ENCODE data around the gene STX18. TPM values are rescaled to one million over a fixed set of nuclear protein-coding genes. Genes with fewer than 3 reads are reported as not detected.

The STX18 gene
- total and polyA plus RNA-seq, 2 experiments from 2014 or later = 15.9 to 18.1 TPM

DNA sequence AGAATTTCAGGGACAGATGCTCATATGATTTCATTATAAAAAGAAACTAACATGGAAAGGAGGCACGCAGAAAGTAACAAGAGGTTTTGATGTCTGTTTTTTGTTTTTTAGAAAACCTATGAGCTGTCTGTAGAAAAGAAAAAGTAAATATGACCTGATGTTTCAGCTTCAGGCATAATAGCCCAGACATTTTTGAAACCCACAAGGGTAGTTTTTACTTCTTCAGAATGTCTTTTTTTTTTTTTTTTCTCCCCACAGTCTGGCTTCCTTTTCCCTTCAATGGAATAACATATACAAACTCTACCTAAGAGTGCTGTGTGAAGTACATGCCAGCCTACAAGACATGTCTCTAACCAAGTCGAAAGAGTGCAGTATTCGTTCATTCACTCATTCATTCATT is 18.3 kb upstream of the STX18 start:
- Mint-ChIP-seq H3K27ac (no peak overlapping the region), H3K4me3 (no peak overlapping the region), H3K9me3 (no peaks in the 10 kb centered on the region), H3K4me1 (no peaks in the 10 kb centered on the region), H3K36me3 (ENCODE audit: low read depth) (peaks cover 19% of the 10 kb centered on the region), H3K27me3 (ENCODE audit: insufficient read depth, low read depth, poor library complexity) (peaks cover 8% of the 10 kb centered on the region)
- H3K4me3 ChIP-seq = no peak overlapping the region
- no peaks in the 10 kb centered on the region for H3K27me3 ChIP-seq (ENCODE audit: insufficient read depth)
- no peak overlapping the region for H3K4me2 ChIP-seq
- no peaks in the 10 kb centered on the region for H3K79me2 ChIP-seq (replicated peaks; ENCODE audit: insufficient read depth)
- DNase-seq (ENCODE audit: low spot score) (no peak), ATAC-seq (no peak)
- H2AFZ ChIP-seq = no peak overlapping the region
- H4K20me1 ChIP-seq (replicated peaks; ENCODE audit: insufficient read depth) = peaks cover 26% of the 10 kb centered on the region
- H3K27ac ChIP-seq (ENCODE audit: low read depth) = no peak overlapping the region
- H3K9me2 ChIP-seq (ENCODE audit: insufficient read depth) = no peaks in the 10 kb centered on the region
- no peaks in the 10 kb centered on the region for H3K36me3 ChIP-seq (ENCODE audit: insufficient read depth)
- H3F3A ChIP-seq (replicated peaks; ENCODE audit: low read depth) = no peaks in the 10 kb centered on the region
- no peaks in the 10 kb centered on the region for H3K4me1 ChIP-seq (ENCODE audit: insufficient read depth)
- TF ChIP-seq STAT1 (IDR thresholded peaks at IDR 0.05; ENCODE audit: unreplicated experiment) (no peak), POLR2AphosphoS5 (IDR thresholded peaks at IDR 0.05; ENCODE audit: low read depth) (no peak), CREB1 (CRISPR knock-in tag; IDR thresholded peaks at IDR 0.05; ENCODE audit: low read depth) (no peak), JUNB (IDR thresholded peaks at IDR 0.05; ENCODE audit: unreplicated experiment) (no peak)
- TF ChIP-seq, protein P1, sequence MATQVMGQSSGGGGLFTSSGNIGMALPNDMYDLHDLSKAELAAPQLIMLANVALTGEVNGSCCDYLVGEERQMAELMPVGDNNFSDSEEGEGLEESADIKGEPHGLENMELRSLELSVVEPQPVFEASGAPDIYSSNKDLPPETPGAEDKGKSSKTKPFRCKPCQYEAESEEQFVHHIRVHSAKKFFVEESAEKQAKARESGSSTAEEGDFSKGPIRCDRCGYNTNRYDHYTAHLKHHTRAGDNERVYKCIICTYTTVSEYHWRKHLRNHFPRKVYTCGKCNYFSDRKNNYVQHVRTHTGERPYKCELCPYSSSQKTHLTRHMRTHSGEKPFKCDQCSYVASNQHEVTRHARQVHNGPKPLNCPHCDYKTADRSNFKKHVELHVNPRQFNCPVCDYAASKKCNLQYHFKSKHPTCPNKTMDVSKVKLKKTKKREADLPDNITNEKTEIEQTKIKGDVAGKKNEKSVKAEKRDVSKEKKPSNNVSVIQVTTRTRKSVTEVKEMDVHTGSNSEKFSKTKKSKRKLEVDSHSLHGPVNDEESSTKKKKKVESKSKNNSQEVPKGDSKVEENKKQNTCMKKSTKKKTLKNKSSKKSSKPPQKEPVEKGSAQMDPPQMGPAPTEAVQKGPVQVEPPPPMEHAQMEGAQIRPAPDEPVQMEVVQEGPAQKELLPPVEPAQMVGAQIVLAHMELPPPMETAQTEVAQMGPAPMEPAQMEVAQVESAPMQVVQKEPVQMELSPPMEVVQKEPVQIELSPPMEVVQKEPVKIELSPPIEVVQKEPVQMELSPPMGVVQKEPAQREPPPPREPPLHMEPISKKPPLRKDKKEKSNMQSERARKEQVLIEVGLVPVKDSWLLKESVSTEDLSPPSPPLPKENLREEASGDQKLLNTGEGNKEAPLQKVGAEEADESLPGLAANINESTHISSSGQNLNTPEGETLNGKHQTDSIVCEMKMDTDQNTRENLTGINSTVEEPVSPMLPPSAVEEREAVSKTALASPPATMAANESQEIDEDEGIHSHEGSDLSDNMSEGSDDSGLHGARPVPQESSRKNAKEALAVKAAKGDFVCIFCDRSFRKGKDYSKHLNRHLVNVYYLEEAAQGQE (IDR thresholded peaks at IDR 0.05; ENCODE audit: unreplicated experiment) = no peak
- TF ChIP-seq, protein P2, sequence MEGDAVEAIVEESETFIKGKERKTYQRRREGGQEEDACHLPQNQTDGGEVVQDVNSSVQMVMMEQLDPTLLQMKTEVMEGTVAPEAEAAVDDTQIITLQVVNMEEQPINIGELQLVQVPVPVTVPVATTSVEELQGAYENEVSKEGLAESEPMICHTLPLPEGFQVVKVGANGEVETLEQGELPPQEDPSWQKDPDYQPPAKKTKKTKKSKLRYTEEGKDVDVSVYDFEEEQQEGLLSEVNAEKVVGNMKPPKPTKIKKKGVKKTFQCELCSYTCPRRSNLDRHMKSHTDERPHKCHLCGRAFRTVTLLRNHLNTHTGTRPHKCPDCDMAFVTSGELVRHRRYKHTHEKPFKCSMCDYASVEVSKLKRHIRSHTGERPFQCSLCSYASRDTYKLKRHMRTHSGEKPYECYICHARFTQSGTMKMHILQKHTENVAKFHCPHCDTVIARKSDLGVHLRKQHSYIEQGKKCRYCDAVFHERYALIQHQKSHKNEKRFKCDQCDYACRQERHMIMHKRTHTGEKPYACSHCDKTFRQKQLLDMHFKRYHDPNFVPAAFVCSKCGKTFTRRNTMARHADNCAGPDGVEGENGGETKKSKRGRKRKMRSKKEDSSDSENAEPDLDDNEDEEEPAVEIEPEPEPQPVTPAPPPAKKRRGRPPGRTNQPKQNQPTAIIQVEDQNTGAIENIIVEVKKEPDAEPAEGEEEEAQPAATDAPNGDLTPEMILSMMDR (conservative IDR thresholded peaks at IDR 0.05; ENCODE audit: low read depth in 2 of 2) = no peak

DNA sequence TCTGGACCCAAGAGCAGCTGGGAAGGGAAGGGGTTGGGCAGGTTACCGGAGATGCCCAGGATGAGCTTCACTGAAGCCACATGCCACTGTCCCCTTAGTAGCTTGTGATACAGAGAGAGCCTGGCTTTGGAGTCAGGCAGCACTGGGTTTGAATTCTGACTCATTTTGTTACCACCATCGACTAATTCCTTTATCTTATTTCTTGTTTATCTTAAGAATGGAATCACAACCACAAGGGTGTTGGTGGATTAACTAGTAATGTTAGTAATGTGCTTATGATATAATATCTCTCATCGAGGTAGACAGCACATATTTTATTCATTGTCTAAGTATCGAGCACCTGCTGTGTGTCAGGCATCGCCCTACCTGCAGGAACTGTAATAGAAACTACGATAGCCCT is 17.7 kb upstream of the STX18 start:
- H2AFZ ChIP-seq = no peak overlapping the region
- H3K9me2 ChIP-seq (ENCODE audit: insufficient read depth) = no peaks in the 10 kb centered on the region
- no peaks in the 10 kb centered on the region for H3K27me3 ChIP-seq (ENCODE audit: insufficient read depth)
- H3K27ac Mint-ChIP-seq = no peak overlapping the region
- DNase-seq (ENCODE audit: low spot score) (no peak), ATAC-seq (no peak)
- H3K79me2 ChIP-seq (replicated peaks; ENCODE audit: insufficient read depth) = no peaks in the 10 kb centered on the region
- no peaks in the 10 kb centered on the region for H3K4me1 Mint-ChIP-seq
- H3K9me3 Mint-ChIP-seq = no peaks in the 10 kb centered on the region
- peaks cover 26% of the 10 kb centered on the region for H4K20me1 ChIP-seq (replicated peaks; ENCODE audit: insufficient read depth)
- peaks cover 18% of the 10 kb centered on the region for H3K36me3 Mint-ChIP-seq (ENCODE audit: low read depth)
- no peaks in the 10 kb centered on the region for H3K36me3 ChIP-seq (ENCODE audit: insufficient read depth)
- peaks cover 8% of the 10 kb centered on the region for H3K27me3 Mint-ChIP-seq (ENCODE audit: insufficient read depth, low read depth, poor library complexity)
- no peaks in the 10 kb centered on the region for H3K4me1 ChIP-seq (ENCODE audit: insufficient read depth)
- no peak overlapping the region for H3K27ac ChIP-seq (ENCODE audit: low read depth)
- no peak overlapping the region for H3K4me3 Mint-ChIP-seq
- no peaks in the 10 kb centered on the region for H3F3A ChIP-seq (replicated peaks; ENCODE audit: low read depth)
- no peak overlapping the region for H3K4me3 ChIP-seq
- H3K4me2 ChIP-seq = no peak overlapping the region
- no peak for TF ChIP-seq CREB1 (CRISPR knock-in tag; IDR thresholded peaks at IDR 0.05; ENCODE audit: low read depth)
- no peak for TF ChIP-seq ZNF114 (CRISPR knock-in tag; IDR thresholded peaks at IDR 0.05)
- TF ChIP-seq, protein P3, sequence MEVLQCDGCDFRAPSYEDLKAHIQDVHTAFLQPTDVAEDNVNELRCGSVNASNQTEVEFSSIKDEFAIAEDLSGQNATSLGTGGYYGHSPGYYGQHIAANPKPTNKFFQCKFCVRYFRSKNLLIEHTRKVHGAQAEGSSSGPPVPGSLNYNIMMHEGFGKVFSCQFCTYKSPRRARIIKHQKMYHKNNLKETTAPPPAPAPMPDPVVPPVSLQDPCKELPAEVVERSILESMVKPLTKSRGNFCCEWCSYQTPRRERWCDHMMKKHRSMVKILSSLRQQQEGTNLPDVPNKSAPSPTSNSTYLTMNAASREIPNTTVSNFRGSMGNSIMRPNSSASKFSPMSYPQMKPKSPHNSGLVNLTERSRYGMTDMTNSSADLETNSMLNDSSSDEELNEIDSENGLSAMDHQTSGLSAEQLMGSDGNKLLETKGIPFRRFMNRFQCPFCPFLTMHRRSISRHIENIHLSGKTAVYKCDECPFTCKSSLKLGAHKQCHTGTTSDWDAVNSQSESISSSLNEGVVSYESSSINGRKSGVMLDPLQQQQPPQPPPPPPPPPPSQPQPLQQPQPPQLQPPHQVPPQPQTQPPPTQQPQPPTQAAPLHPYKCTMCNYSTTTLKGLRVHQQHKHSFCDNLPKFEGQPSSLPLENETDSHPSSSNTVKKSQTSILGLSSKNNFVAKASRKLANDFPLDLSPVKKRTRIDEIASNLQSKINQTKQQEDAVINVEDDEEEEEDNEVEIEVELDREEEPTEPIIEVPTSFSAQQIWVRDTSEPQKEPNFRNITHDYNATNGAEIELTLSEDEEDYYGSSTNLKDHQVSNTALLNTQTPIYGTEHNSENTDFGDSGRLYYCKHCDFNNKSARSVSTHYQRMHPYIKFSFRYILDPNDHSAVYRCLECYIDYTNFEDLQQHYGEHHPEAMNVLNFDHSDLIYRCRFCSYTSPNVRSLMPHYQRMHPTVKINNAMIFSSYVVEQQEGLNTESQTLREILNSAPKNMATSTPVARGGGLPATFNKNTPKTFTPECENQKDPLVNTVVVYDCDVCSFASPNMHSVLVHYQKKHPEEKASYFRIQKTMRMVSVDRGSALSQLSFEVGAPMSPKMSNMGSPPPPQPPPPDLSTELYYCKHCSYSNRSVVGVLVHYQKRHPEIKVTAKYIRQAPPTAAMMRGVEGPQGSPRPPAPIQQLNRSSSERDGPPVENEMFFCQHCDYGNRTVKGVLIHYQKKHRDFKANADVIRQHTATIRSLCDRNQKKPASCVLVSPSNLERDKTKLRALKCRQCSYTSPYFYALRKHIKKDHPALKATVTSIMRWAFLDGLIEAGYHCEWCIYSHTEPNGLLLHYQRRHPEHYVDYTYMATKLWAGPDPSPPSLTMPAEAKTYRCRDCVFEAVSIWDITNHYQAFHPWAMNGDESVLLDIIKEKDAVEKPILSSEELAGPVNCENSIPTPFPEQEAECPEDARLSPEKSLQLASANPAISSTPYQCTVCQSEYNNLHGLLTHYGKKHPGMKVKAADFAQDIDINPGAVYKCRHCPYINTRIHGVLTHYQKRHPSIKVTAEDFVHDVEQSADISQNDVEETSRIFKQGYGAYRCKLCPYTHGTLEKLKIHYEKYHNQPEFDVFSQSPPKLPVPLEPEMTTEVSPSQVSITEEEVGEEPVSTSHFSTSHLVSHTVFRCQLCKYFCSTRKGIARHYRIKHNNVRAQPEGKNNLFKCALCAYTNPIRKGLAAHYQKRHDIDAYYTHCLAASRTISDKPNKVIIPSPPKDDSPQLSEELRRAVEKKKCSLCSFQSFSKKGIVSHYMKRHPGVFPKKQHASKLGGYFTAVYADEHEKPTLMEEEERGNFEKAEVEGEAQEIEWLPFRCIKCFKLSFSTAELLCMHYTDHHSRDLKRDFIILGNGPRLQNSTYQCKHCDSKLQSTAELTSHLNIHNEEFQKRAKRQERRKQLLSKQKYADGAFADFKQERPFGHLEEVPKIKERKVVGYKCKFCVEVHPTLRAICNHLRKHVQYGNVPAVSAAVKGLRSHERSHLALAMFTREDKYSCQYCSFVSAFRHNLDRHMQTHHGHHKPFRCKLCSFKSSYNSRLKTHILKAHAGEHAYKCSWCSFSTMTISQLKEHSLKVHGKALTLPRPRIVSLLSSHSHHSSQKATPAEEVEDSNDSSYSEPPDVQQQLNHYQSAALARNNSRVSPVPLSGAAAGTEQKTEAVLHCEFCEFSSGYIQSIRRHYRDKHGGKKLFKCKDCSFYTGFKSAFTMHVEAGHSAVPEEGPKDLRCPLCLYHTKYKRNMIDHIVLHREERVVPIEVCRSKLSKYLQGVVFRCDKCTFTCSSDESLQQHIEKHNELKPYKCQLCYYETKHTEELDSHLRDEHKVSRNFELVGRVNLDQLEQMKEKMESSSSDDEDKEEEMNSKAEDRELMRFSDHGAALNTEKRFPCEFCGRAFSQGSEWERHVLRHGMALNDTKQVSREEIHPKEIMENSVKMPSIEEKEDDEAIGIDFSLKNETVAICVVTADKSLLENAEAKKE (CRISPR knock-in tag; IDR thresholded peaks at IDR 0.05) = no peak
- TF ChIP-seq NANOG (IDR thresholded peaks at IDR 0.05; ENCODE audit: borderline replicate concordance) = no peak
- TF ChIP-seq JUNB (IDR thresholded peaks at IDR 0.05; ENCODE audit: unreplicated experiment) = no peak
- no peak for TF ChIP-seq STAT1 (IDR thresholded peaks at IDR 0.05; ENCODE audit: unreplicated experiment)
